Fibroblast of villous mesenchyme (primary cell): ENCODE results near the gene CHD8. TPM values are rescaled to one million over a fixed set of nuclear protein-coding genes. Genes with fewer than 3 reads are reported as not detected.
"Not testable (repeated sequence)": the region's sequence is repeated elsewhere in the genome, so short reads cannot be mapped to it uniquely, and the experiment has no call there.

Experiments used
- DNase-seq: peaks from one replicate; pipeline ENCODE4 v3.0.0-alpha.2; 2010; ENCODE audit warnings: low read depth
- H3K4me3 ChIP-seq: 2 replicates; pipeline ENCODE4 v1.5.1; 2011; ENCODE audit warnings: low read depth, mild to moderate bottlenecking, low read length
- total RNA-seq: library from RNA; depleted of rRNA; stranded (reverse); fragments of >200 nt; gene quantifications from 2 replicates; pipeline ENCODE4 v1.2.3, GENCODE V29; 2012
- TF ChIP-seq, protein P1 (sequence below): IDR thresholded peaks from 2 replicates; pipeline ENCODE4 v1.5.1; 2012; ENCODE audit warnings: low read depth, mild to moderate bottlenecking, low read length; ENCODE audit not compliant: insufficient read depth

The CHD8 gene
- total RNA-seq, 1 donor, result 85.1 TPM

DNA sequence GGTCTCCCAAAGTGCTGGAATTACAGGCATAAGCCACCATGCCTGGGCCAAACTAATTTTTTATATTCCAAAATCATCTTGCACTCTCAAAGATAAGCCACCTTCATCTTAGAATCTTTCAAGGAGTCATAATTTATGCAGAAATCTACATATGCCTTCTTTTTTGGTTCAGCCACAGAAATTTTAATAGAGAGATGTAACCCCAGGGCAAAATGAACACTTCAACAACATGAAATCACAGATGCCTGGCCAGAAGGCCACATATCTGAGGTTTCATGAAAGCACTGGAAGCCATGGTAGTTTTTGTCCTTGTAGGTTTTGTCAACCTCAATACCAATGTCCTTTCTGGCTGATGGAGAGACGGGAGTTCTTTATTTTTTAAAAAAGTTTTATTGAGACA lies 81.9 kb downstream of the CHD8 start:
- DNase-seq, result no peak
- TF ChIP-seq, protein P1, sequence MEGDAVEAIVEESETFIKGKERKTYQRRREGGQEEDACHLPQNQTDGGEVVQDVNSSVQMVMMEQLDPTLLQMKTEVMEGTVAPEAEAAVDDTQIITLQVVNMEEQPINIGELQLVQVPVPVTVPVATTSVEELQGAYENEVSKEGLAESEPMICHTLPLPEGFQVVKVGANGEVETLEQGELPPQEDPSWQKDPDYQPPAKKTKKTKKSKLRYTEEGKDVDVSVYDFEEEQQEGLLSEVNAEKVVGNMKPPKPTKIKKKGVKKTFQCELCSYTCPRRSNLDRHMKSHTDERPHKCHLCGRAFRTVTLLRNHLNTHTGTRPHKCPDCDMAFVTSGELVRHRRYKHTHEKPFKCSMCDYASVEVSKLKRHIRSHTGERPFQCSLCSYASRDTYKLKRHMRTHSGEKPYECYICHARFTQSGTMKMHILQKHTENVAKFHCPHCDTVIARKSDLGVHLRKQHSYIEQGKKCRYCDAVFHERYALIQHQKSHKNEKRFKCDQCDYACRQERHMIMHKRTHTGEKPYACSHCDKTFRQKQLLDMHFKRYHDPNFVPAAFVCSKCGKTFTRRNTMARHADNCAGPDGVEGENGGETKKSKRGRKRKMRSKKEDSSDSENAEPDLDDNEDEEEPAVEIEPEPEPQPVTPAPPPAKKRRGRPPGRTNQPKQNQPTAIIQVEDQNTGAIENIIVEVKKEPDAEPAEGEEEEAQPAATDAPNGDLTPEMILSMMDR, result no peak

DNA sequence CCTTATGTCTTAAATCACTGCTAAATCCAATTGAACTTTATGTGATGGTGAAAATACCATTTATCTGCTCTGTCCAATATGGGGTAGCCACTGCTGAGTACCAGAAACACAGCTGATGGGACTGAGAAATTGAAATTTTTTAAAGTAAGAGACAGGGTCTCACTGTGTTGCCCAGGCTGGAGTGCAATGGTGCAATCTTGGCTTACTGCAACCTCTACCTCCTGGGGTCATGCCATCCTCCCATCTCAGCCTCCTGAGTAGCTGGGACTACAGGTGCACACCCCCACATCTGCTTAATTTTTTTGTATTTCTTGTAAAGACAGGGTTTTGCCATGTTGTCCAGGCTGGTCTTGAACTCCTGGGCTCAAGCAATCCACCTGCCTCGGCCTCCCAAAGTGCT lies 83.1 kb downstream of the CHD8 start:
- H3K4me3 ChIP-seq, DNase-seq: not testable (repeated sequence)

More for the DNA sequence above, 81.9 kb downstream of the CHD8 start:
- no peak overlapping the region for H3K4me3 ChIP-seq

DNA sequence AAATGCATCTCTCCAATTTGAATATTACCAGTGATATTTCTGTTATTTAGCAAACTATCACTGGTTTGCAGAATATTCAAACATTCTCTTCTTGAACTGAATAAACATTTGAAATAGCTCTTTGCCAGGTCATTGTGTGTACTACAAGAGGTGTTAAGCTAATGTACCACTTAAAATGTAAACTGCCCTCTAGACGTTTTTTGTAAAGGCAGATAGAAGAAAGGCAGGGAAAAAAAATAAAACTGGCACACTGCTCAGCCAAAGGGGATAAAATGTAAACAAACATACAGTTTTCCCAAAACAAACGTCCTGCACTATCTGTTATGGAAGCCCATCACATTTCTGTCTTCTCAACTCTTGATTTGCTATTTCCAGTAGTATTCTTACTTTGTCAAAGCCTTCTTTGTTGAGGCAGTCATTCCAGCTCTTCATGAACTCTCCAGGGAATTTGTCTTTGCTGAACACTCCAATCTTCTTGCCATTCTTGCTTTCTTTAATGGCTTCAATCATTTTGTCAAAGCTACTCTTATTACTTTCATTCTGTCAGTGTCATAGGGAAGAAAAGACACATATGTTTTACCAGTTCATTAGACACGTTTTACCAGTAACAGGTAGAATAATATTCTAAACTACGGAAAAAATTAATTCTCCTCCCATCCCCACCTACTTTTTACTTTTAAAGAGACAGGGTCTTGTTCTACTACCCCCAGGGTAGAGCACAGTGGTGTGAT lies 85.8 kb downstream of the CHD8 start:
- DNase-seq, result no peak
- TF ChIP-seq, protein P1, result no peak
- no peak overlapping the region for H3K4me3 ChIP-seq

GRCh38 chr14:21367582-21368144 lies 88.3 kb downstream of the CHD8 start:
- TF ChIP-seq, protein P1, result no peak
- DNase-seq, result no peak

DNA sequence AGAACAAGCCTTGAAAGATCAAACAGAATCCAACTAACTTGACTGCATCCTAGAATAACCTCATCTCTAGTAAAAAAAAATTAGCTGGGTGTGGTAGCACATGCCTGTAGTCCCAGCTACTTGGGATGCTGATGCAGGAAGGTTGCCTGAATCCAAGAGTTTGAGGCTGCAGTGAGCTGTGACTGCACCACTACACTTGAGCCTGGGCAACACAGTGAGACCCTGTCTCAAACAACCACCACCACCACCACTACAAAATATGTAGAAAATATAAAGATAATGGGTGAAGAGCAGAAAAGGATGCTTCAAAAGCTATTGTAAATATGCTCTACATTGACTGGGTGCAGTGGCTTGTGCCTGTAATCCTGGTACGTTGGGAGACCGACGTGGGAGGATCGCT lies 99.4 kb downstream of the CHD8 start:
- no peak for DNase-seq
- TF ChIP-seq, protein P1, result no peak
- no peak overlapping the region for H3K4me3 ChIP-seq

More at GRCh38 chr14:21367582-21368144, 88.3 kb downstream of the CHD8 start:
- no peak overlapping the region for H3K4me3 ChIP-seq

DNA sequence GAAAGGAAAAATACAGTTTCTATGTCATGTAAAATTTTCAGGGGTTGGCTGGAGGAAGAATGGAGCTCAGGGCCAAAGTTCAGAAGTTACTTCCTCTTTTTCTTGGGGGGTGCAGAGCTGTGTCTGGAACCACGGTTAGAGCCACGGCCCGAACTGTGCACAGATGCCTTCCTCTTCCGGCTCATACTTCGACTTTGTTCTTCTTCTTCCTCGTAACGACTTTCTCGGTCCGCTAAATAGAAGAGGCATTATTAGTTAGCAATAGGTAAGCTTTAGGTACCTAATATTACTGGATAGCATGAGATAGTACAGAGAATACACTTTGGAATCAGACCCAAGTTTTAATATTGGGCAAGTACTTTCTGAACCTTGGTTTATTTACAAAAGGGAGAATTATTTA lies 103.3 kb downstream of the CHD8 start:
- no peak overlapping the region for H3K4me3 ChIP-seq
- TF ChIP-seq, protein P1, result no peak
- no peak for DNase-seq

- no peak overlapping the region for H3K4me3 ChIP-seq
- TF ChIP-seq, protein P1, result no peak
- peak; percentile 83 for DNase-seq
These were observed 105.4 kb downstream of the CHD8 start for GRCh38 chr14:21350539-21350938.
